Measurements from ENCODE around the gene ADAMTS2.
"Not testable (repeated sequence)": the region's sequence is repeated elsewhere in the genome, so short reads cannot be mapped to it uniquely, and the experiment has no call there.

Gene ADAMTS2

GRCh38 chr5:179325296-179326031 lies 19.8 kb downstream of the ADAMTS2 start:
- DNase-seq (ENCODE audit: low read depth in 2 of 2), result no peak

- no peak for DNase-seq (ENCODE audit: low read depth in 2 of 2)
Observed at GRCh38 chr5:179324760-179325295, 20.4 kb downstream of the ADAMTS2 start.

DNA sequence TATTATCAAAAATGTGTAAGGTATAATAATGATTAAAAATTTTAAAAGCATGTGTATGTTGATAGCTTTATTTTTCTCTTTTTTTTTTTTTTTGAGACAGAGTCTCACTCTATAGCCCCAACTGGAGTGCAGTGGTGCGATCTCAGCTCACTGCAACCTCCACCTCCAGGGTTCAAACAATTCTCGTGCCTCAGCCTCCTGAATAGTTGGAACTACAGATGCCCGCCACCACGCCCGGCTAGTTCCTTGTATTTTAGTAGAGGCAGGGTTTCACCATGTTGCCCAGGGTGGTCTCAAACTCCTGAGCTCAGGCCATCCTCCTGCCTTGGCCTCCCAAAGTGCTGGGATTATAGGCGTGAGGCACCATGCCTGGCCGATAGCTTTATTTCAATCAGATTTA lies 20.9 kb downstream of the ADAMTS2 start:
- DNase-seq (ENCODE audit: low read depth in 2 of 2), result not testable (repeated sequence)

- DNase-seq (ENCODE audit: low read depth in 2 of 2), result no peak
Observed at GRCh38 chr5:179323026-179323870, 22.0 kb downstream of the ADAMTS2 start.

DNA sequence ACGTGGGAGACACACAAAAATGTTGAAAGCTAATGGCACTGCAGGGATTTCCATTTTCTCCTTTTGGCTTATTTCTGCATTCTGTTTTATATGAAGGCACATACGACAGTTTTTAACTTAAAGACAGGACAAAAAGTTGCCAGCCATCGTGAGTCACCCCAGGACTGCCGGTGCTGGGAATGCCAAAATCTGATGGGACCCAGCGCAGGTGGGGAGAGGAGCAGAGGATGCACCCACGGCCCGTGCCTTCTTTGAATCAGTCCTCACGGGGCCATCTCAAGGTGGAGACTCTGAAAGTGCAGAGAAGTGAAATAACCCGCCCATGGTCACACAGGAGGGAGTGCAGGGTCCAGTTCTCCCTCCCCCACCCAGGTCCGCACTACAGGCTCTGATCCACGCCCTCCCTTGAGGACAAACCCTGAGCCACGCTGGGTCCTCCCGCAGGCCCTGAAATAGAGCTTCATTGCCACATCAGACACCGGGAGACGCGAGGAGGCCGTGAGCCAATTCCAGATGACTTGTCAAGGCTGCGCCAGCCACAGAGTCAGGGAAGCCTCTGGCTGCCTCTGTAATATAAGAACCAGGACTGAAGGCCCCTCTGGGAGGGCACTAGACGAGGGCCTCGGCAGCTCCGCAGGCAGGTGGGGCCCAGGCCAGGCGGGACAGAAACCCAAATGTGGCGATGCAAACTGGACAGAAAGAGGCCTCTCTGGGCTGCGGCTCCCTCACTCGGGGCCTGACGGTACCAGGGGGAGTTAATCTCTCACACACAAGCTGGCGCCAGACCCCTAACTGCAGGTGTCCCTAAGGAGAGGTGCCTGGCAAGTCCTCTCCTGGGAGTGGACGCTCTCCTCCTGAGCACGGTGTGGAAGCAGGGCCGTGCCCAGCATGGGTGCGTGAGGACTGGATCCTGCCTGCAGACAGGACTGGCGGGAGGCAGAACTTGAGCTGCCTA lies 22.9 kb downstream of the ADAMTS2 start:
- no peak for DNase-seq (ENCODE audit: low read depth in 2 of 2)

- no peak for DNase-seq (ENCODE audit: low read depth in 2 of 2)
Observed at GRCh38 chr5:179321206-179321987, 23.9 kb downstream of the ADAMTS2 start.

GRCh38 chr5:179319741-179320281 lies 25.4 kb downstream of the ADAMTS2 start:
- no peak for DNase-seq (ENCODE audit: low read depth in 2 of 2)

GRCh38 chr5:179319123-179319522 lies 26.1 kb downstream of the ADAMTS2 start:
- DNase-seq (ENCODE audit: low read depth in 2 of 2), result no peak

GRCh38 chr5:179318221-179318955 lies 26.9 kb downstream of the ADAMTS2 start:
- no peak for DNase-seq (ENCODE audit: low read depth in 2 of 2)

DNA sequence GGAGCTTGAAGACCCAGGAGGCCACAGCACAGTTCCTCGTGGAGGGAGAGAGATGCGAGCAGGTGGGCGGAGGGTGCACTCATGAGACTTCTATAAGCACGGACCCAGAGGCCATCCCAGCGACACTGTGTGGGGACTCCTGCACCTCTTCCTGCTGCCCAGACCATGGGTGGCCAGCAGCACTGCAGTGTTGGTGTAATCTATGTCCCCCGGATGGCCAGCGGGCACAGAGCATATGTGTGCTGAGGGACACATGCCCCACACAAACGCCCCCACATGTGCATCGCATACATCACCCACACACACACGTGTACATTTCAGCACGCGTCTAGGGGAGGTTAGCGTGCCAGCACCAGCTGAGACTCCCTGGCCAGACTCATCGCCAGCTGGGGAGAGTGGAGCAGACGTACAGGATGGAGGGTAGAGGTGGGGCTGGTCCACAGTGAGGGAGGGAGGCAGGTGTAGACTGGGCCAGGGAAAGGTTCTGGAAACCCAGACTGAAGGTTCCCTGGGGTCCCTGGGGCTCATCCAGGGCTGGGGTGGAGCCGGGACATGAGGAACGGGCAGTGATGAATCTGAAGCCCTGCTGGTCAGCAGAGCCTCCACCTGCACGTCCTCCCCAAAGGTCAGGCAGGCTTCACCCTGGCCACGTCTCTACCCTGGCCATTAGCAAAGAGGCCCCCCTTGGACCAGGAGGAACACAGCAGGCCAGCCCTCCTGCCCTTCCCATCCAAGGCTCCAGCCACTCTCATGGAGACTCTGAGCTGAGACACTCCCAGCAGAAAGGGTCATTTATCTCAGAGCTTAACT lies 27.6 kb downstream of the ADAMTS2 start:
- no peak for DNase-seq (ENCODE audit: low read depth in 2 of 2)

GRCh38 chr5:179316982-179317381 lies 28.3 kb downstream of the ADAMTS2 start:
- no peak for DNase-seq (ENCODE audit: low read depth in 2 of 2)

DNA sequence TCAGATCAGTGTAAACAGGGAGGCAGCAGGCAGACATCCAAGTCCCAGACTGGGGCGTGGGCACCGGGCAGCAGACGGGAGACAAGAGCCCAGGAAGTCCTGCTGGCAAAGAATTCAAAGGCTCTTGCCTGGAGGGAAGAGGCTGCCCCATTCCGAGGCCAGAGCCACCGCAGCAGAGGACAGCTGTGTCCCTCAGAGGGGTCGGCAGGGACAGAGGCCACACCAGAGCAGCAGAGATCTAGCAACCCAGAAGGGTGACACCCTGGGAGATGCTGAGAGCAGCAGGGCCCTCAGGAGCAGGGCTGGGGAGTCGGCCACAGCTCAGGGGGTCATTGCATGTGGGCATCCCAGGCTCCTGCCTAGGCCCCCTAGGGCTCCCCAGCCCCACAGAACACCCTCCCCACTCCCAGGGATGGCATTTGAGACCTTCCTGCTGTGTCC lies 29.1 kb downstream of the ADAMTS2 start:
- no peak for DNase-seq (ENCODE audit: low read depth in 2 of 2)

DNA sequence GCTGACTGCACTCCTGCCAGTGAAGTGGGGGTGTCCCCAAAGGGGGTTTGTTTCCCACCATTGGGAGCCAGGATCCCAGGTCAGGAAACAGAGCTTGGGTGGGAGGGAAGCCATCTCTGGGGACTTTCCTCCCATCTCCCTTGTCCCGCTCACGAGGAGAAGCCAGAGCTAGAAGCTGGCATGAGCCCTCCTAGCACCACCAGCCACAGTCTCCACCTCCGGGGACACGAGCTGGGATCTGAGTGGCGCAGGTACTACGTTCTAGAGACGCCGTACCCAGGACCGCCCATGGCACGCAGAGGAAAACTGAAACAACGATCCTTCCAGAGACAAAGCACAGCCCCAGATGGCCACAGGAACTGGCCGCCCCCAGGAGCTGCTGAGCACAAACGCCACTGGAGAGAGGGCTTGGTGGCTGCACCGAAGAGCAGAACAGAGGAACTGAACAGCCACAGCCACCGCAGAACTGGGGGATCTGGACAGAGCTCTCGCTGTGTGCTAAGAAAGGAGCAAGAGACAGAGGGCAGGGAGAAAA lies 29.8 kb downstream of the ADAMTS2 start:
- no peak for DNase-seq (ENCODE audit: low read depth in 2 of 2)

- DNase-seq (ENCODE audit: low read depth in 2 of 2), result no peak
Observed at GRCh38 chr5:179314606-179315355, 30.5 kb downstream of the ADAMTS2 start.

- DNase-seq (ENCODE audit: low read depth in 2 of 2), result no peak
Observed at GRCh38 chr5:179313849-179314521, 31.3 kb downstream of the ADAMTS2 start.

DNA sequence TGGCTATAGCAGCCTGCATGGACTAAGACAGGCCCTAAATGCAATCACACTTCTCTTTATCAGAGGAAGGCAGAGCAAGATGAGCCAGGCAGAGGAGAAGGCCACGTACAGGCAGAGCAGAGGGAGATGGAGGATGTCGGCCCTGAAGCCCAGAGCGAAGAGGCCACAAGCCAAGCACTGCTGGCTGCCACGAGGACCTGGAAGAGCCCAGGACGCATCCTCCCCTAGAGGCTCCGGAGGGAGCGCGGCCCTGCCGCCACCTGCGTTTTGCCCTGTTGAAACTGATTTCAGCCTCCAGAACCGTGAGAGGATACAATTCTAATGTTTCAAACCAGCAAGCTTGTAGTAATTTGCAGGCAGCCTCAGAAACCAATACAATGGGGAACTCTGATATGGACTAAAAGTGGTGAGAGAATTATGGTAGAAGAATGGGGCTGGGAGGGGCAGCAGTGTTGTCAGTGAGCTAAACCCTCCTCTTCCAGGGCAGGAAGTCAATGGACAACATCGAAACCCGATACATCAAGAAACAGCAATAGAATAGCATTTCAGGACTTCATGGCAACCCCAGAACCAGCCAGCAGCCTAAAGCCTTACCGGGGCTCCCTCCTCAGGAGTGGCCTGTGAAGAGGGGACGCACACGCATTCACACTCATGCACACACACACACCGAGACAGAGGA lies 32.6 kb downstream of the ADAMTS2 start:
- DNase-seq (ENCODE audit: low read depth in 2 of 2), result no peak

DNA sequence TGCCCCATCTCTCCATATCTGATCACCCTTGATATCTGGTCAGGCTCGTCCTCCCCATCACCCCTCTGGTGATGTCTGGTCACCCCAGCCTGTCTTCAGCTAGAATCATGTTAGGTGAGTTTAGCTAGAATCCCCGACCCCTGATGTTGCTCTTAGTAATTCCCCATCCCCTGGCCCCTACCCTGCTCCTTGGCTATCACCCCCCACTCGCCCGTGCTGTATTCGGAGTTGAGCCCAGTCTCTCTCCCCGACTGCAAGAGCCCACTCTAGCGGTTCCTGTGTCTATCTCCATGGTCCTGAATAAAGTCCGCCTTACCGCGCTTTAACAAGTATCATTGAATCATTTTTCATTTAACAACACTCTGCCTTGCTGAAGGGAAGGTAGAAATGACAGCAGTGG lies 33.7 kb downstream of the ADAMTS2 start:
- no peak for DNase-seq (ENCODE audit: low read depth in 2 of 2)
